HG02763 (cell line): ENCODE data around the gene TTF2.

Experiments used
- ATAC-seq: cut with Tn5 transposase; IDR thresholded peaks from one replicate; pipeline ENCODE4 v1.9.1; 2021; ENCODE audit warnings: mild to moderate bottlenecking, moderate library complexity; ENCODE audit not compliant: unreplicated experiment

TTF2 gene

DNA sequence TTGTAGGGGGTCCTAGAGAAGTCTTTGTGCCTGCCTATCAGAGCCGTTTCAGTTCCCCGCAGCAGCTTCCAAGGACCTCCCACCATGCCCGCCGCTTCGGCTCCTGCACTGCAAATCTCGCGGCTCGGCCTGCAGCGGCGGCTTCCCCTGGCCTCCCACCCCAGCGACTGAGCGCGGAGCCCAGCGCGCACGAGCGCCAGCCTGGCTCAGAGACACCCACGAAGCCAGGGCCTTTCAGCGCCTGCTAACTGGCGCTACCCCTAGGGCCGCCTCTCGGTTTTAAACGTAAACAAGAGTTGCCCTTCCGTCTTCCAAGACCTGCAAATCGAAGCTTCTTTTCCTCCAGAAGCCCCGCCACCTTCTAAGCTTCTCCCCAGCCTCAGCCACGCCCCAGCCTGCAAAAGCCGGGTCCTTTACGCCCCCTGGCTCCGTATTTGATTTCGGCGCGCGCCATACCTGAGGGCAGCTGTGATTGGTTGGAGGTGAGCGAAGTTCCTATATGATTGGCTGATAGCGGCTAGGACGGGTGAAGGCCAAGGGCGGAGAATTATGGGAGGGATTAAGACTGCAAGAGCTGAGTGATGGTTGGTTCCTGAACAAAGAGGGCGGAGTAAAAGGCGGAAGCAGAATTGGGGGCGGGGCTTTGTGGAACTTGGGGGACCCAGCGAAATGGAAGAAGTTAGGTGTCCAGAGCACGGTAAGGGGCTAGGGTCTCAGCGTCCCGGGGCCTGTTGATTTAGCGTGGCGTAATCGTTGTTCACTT lies at the start of gene TTF2:
Gene TTF2, plus strand, starts transcription at position 649 of the 763 bp plus-strand sequence. Its CDS starts 21 bp downstream, at position 670.
- peak; percentile 94 for ATAC-seq

DNA sequence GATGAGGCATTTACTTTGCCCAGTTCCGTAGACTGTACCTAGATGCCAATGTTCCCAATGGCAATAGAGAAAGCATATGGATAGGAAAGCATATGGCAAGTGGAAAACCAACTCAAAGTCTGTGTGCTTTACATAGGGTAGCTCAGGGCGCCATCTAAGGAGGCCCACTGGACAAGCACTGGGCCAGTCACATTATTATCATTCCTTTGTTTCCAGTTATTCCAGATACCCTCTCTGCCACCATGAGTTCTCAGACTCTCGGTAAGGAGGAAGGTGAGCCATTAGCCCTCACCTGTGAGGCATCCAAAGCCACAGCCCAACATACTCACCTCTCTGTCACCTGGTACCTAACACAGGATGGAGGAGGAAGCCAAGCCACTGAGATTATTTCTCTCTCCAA lies 48.8 kb upstream of the TTF2 start:
- ATAC-seq: no peak

DNA sequence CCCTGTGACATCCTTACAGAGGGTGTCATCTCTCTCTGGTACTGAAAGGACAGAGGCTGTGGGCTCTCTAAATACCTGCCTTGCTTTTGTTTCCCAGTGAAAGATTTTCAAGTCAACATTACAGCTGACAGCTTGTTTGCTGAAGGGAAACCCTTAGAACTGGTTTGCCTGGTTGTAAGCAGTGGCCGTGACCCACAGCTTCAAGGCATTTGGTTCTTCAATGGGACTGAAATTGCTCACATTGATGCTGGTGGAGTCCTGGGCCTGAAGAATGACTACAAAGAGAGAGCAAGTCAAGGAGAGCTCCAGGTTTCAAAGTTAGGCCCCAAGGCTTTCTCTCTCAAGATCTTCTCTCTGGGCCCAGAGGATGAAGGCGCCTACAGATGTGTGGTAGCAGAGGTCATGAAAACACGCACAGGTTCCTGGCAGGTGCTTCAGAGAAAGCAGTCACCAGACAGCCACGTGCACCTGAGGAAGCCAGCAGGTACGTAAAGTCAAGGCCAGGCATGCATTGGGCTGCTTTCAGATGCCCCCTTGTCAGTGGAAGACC lies 46.7 kb upstream of the TTF2 start:
- no peak for ATAC-seq

DNA sequence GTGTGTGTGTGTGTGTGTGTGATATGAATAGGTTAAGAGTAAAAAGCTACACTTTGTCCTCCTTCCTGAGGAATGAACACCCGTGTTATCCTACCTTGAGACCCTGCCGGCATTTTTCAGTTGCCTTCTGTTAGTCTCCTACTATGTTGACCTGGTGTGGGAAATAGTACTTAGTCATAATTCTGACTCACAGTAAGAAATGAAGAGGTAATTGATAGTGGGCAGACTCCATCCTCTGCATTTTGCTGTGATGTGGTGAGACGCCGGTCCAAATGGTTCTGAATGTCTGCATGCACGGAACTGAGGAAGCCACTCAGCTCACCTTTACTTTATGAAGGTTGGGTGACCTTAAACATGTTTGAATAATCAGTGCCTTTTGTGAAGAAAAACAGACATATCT lies 45.9 kb upstream of the TTF2 start:
- no peak for ATAC-seq

DNA sequence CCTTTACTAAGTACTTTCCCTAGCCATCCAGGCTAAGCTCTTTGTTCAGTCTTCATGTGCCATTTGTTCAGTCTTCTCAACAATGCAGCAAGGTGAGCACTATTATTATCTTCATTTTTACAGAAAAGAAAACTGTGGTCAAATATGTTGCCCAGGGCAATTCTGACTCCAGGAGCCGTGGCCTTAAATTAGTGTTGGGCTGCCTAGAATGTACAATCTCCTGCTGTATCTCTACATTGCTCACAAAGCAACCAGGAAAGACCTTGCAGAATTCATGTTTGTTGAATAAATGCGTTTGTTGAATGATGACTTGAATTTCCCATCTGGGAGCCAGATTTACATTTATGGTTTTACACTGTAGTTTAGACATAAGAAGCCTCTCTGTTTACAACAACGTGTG lies 44.4 kb upstream of the TTF2 start:
- no peak for ATAC-seq

DNA sequence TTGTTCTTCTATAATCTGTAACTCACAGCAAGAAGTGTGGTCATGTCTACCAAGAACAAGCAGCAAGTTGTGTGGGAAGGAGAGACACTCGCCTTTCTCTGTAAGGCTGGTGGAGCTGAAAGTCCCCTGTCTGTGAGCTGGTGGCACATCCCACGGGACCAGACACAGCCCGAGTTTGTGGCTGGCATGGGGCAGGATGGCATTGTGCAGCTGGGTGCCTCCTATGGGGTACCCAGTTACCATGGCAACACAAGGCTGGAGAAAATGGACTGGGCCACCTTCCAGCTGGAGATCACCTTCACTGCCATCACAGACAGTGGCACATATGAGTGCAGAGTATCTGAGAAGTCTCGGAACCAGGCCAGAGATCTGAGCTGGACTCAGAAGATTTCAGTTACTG lies 43.1 kb upstream of the TTF2 start:
- ATAC-seq: peak; percentile 25

DNA sequence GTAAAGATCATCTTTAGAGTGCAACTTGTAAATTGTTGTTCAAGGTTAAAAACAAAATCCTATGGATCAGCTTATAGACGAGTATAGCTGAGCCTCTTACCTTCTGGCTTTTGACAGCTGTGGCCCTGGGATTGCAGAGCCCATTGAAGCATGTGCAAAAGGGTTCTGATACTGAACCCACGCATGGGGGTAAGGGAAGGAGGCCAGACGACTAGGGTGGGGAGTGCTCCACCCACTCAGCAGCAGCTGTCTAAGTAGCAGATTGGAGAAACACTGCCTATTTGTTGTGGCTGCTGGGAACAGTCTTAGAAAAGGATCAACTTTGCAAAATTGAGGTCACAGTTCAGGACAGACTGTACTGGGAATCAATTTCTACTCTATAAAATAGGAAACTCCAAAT lies 42.5 kb upstream of the TTF2 start:
- peak; percentile 69 for ATAC-seq

DNA sequence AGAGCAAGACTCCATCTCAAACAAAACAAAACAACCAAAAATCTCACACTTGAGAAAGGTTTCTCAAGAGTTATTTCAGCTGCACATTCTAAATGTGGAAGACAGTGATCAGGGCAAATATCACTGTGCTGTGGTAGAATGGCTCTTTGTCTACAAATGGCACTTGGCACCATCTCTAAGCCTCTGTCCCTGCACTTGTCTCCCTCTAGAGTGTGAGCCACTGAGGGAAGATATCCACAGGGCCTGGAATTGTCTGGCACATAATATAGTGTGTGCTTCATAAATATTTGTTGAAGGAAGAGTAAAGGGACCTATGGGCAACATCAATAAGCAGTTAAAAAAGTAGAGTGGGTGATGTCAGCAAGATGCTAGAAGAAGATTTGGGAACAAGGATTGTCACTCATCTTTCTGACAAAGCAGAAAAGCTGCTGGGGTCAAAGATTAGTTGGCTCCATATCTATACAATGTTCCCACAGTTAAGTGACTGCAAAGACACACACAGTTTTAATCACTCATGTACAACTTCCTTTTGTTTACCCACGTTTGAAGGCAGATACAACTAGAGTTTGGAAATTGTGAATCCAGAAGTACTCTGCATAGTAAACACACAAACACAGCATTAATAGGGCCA lies 39.5 kb upstream of the TTF2 start:
- ATAC-seq: no peak

DNA sequence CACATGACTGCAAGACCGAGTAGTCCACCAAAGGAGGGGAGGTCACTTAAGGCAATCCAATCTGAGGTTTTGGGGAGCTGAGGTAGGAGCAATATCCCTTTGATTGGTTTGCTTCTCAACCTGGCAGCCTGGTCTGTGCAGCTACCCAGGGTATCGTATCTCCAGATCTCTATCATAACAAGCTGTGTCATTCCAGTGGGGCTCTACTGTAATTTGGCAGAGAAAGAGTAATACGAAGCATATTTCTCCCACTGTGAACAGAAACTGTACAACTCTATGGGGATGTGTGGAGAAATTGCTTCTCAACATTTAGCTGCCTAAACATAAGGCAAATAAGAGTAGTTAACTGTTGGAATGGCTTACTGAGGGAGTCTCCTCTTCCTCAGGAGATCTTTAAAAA lies 38.0 kb upstream of the TTF2 start:
- no peak for ATAC-seq

DNA sequence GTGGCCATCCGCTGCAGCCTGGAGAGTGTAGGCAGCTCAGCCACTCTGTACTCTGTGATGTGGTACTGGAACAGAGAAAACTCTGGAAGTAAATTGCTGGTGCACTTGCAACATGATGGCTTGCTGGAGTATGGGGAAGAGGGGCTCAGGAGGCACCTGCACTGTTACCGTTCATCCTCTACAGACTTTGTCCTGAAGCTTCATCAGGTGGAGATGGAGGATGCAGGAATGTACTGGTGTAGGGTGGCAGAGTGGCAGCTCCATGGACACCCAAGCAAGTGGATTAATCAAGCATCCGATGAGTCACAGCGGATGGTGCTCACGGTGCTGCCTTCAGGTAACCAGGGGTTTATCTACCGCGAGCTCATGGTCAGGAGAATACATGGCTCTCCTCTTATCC lies 34.6 kb upstream of the TTF2 start:
- no peak for ATAC-seq

DNA sequence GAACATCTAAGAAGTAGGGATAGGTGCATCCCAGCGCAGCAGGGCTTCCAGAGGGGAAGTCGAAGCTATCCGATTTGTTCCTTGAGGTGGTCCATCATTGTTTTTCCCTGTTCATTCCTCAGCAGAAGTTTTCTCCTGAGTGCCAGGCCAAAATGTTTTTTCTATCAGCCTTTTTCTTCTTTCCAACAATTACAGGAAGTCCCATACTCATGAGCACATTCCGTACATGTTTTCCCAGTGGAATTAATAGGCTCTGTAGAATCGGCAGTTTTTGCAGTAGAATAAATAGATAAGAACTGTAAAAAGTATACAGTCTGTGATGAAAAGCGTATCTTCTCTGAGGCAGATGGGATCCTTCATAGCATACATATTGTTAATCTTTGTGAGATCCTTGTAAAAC lies 33.8 kb upstream of the TTF2 start:
- ATAC-seq: no peak

DNA sequence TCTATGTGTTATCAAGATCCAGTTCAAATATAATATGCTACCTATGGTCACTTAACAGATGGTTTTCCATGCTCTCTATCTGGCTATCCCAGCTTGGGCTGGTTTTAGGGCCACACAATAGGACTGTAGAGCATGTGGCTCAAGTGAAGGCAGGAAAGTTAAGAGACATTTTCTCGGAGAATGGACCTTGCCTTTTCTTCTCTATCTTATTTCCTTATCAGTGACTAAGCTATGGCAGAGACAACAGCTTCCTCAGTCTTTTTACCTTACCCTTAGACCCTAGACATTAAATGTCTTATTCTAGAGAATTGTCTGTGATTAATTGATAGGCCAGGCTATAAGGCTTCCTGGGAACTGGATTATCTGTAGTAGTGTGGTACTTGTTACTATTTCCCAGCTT lies 30.4 kb upstream of the TTF2 start:
- ATAC-seq: no peak

DNA sequence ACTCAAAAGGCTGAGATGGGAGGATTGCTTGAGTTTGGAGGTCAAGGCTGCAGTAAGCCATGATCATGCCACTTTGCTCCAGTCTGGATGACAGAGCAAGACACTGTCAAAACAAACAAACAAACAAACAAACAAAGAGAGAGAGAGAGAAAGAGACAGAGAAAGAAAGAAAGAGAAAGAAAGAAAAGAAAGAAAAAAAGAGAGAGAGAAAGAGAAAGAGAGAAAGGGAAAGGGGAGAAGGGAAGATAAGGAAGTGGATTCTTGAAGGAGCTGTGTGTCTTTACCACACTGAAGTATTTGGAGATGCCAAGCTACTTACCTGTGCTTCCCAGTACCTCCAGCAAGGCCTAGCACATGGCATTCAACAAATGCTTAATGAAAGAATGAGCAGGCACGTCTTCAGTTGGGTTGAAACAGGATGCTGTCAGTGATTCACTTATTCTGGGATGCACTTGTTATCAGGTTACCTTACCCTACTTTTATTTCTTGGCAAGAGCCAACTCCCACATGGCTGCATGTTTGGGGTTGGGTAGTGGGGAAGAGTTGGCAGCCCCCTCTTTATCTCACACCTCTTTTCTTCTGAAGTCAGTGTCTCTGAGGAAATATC lies 29.8 kb upstream of the TTF2 start:
- no peak for ATAC-seq

DNA sequence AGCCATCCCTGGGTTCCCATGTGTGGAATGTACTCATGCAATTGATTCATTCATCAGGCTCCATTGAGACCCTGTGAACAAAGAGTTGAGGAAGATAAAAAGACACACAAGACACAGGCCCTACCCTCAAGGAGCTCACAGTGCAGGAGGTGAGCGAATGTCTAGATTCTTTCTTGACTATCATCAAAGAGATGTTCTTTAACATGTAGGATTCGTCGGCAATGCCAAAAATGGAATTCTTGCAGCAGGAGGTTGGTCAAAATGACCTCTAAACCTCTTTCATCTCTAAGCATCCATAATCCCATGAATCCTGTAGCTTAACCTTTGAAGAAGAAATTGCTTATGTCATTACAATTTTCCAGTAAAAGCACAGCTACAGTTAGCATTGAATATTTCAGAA lies 27.9 kb upstream of the TTF2 start:
- ATAC-seq: no peak

DNA sequence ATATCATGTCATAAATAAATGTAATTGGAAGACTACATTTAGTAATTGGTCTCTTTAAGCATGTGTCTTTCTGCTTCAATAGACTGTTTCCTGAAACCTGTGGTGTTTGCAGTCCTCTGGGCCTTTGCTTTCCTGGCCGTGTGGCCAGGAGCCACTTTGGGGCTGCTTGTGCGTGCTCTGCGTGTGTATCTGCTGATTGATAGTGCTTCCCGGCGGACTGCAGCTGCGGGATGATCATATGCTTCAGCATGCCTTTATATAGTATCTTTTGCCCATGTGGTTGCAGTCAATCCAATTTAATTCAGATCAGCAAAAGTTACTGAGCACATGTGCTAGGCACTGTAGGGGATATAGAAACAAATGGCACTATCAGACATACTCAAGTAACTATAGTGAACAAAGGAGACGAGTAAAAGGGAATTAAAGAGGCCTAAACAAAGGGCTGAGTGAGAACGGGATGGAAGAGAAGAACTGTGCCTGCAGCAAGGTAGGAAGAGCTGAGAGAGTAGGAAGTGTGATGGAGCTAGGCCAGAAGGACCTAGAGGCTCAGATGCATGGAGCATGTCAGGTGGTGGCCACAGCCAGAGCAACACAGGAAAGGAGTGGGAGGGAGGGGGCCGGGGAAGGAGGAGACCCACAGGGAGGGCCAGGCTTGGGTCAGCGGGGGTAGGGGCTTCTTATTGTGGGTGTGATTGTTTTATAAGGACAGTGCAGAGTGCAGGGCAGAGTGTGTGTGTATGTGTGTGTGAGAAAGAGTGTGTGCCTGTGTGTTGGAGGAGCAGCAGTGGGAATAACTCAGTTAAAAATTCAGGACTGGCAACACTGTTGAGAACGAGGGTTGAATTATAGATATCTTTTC lies 27.2 kb upstream of the TTF2 start:
- no peak for ATAC-seq

DNA sequence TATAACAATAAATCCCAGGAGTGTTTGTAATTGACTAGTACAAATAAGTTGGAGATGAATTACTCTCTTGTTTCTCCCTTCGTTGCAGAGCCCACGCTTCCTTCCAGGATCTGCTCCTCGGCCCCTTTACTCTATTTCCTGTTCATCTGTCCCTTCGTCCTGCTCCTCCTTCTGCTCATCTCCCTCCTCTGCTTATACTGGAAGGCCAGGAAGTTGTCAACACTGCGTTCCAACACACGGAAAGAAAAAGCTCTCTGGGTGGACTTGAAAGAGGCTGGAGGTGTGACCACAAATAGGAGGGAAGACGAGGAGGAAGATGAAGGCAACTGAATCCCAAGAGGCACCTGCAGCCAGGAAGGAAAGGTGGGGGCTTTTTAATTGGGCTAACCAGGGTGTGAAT lies 26.4 kb upstream of the TTF2 start:
- no peak for ATAC-seq

DNA sequence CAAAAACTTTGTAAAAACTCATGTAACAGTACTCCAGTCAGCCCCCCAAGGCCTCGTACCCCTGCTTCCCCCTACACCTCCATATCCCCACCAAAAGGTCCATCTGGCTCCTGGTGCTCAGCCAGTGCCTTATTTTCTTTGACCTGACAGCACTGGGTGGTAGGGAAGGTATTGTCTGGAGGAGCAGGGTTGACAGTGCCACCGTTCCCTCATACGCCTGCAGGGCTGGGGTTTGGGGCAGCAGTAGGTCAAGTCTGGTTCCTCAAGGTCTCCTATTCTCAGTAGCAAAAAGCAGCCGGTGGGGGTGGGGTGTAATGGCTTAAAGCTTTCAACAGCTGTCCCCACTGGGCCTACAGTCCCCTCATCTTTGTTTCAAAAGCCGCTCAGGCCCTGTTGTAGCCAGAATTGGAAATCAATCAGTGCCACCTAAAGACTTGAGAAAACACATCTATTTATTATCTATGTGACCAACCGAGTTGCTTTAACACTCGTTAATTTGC lies 25.3 kb upstream of the TTF2 start:
- no peak for ATAC-seq

DNA sequence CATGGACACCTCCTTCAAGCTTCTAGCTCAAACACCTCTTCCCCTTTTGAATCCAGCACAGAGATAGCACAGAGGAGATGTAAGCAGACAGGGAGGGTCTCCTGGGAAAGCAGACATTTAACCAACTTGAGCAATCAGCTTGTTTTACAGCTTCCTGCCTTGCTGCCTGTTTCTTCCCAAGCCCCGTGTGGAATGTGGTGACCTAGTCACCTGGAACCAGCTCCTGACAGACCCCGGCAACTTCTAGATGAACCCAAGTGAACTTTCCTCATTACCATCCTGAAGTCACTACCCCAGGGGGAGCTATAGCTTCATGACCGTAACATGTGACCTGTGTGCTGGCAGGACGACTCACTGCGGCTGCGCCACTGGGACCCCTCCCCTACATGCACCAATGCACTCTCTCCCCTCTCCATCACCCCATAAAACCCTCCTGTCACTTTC lies 24.1 kb upstream of the TTF2 start:
- no peak for ATAC-seq

DNA sequence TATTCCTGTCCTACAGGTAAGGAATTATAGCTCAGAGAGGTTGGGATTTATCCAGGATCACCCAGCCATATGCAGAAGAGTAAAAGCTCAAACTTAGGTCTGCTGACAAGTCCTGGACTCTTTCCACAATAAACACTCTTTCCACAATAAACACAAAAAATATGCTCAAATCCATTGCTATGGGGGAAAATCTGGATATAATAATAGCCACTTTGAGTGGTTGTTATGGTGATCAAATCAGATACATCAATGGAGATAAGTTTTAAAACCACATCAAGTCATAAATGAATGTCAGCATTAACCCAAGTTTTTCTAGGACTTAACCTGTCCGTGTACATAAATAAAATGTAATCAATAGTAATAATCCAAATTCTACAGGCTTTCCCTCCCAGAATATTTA lies 22.3 kb upstream of the TTF2 start:
- no peak for ATAC-seq

DNA sequence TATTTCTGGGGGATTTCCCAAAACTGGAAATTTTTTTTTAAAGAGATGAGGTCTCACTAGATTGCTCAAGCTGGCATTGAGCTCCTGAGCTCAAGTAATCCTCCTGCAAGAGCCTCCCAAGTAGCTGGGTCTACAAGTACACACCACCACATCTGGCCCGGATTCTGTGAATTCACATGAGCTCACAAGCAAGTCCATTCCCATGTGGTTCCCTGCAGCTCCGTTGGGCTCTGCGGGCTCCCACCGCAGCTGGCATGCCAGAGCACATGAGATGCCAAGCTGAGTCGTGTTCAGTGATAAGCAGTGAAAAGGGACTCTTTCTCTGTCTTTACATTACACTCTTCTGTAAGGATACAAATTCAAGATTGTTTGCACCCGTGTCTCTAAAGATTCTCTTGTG lies 21.9 kb upstream of the TTF2 start:
- ATAC-seq: no peak

DNA sequence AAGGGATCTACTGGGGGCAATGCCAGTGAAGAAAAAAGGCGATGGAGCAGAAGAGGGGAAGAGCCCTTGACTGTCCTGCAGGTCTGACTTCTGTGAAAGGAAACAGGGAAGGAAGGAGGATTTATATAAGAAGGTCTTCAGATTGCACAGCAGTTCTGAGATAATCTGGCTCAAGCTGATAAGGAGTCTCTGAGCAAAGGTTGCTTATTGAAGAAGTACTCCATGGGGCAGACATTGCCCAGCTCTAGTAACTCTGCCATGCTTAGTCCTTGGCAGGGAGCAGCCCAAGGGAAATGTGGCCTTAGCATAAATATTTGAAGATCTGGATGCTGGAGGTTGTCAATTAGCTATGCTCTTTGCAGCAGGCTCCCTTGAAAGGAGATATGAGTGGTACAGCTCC lies 15.9 kb upstream of the TTF2 start:
- no peak for ATAC-seq
